Coronary artery (tissue), 2 donors: ENCODE data around the gene DUSP10.

Source experiments
- DNase-seq: peaks from one replicate; pipeline ENCODE4 v3.0.0-alpha.2; 2017; ENCODE audit warnings: low spot score
- H3K27ac ChIP-seq, 2 donors: fragments of 200-600 bp; sonication (generic); one replicate each; pipeline ENCODE4 v1.5.1; 2016 to 2019
- H3K4me3 ChIP-seq: fragments of 200-600 bp; sonication (generic); 2 replicates; pipeline ENCODE4 v1.5.1; 2016; ENCODE audit warnings: mild to moderate bottlenecking, moderate library complexity
- CTCF ChIP-seq: fragments of 200-600 bp; sonication (generic); IDR thresholded peaks from one replicate; pipeline ENCODE4 v1.5.1; 2019; ENCODE audit warnings: antibody characterized with exemption

DUSP10 gene

DNA sequence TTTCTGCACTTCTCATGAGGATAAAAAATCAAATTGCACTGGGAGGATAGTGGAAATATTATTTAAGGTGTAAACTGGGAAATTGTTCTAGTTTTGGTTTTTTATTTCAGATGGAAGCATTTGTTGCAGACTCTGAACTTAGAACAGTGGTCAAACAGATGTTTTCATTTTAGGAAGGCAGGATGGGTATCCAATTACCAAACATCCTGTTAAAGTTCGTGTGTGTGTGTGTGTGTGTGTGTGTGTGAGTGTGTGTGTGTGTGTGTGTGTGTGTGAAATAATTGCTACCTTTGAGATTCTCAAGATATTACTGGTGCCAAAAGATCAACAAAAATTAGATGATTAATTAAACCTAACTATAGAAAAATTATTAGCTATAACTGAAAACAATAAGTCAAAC lies 24.3 kb upstream of the DUSP10 start:
- Histone ChIP-seq H3K27ac (no peak overlapping the region), H3K4me3 (no peak overlapping the region)
- TF ChIP-seq CTCF = no peak
- DNase-seq = no peak

DNA sequence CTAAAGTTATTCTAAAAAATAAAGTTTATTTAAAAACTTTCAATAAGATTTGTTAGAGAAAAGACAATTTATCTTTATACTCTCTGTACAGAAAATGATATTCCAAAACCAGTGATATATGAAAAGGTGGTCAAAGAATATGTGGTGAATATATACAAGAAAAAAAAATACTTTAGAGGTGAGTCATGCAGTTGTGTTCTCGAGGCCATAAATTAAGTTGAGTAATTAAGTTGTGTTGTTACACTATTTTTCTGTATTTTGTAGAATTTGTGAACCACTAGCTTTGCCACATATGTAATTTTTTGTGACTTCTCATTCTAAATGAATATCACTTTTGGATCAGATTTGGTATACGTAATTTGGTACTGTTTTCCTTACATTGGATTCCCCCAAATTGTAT lies 23.6 kb upstream of the DUSP10 start:
- H3K27ac ChIP-seq = no peak overlapping the region
- no peak for DNase-seq
- H3K4me3 ChIP-seq = no peak overlapping the region
- TF ChIP-seq CTCF = no peak

DNA sequence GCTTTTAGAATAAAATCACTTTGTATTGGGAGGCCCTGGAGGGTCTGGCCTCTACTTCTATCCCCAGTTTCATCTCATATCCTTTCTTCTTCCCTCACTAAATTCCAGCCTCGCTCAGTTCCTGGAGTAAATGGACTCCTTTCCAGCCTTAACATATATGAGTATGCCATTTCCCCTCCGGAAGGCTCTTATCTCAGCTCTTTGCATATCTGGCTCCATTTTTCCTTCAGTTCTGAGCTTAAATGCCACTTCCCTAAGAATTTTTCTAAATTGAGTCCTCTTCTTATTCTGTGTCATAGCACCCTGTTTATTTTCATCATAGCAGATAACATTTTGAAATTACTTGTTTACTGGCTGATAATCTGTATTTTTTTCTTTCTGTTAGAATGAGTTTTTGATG lies 20.2 kb upstream of the DUSP10 start:
- Histone ChIP-seq H3K27ac (no peak overlapping the region), H3K4me3 (no peak overlapping the region)
- DNase-seq = no peak
- TF ChIP-seq CTCF = no peak

- H3K4me3 ChIP-seq = no peak overlapping the region
- DNase-seq = no peak
- no peak for TF ChIP-seq CTCF
- no peak overlapping the region for H3K27ac ChIP-seq
Measured at GRCh38 chr1:221761354-221762002, 19.6 kb upstream of the DUSP10 start.

DNA sequence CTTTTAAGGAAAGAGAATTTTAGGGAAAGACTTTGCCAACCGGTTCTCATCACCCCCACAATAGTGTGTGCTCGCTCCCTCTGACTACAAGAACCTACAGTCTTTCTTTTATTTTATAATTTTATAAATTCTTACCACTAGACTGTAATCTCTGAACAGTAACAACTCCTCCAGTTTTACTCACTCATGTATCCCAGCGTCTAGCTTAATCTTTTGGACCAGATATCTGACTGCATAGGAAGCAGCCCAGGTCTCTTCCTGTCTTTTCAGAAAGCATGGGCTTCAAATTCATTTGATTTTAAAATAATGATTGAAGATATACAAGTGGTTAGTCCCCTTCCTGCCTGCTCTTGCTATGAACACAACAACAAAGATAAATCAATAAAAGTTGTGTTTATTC lies 19.0 kb upstream of the DUSP10 start:
- H3K4me3 ChIP-seq = no peak overlapping the region
- no peak for DNase-seq
- no peak overlapping the region for H3K27ac ChIP-seq
- no peak for TF ChIP-seq CTCF

DNA sequence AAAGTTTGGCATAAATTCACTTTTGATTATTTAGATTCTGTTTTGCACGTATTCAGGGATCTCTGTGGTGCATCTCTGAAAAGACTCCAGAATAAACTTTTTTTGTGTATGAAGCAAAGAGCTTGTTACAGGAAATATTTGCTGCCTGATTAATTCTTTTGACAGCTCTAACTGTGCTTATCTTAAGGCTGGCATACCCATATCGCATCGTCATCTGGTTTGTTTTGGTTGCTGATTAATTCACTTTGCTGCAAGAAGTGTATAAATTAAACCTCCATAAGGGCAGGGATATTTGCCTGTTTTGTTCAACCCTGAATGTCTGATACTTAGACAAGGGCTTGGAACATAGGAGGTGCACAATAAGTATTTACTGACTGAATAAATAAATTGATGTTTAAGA lies 17.5 kb upstream of the DUSP10 start:
- TF ChIP-seq CTCF = no peak
- Histone ChIP-seq H3K27ac (no peak overlapping the region), H3K4me3 (no peak overlapping the region)
- no peak for DNase-seq

- no peak for TF ChIP-seq CTCF
- no peak for DNase-seq
- no peak overlapping the region for H3K27ac ChIP-seq
Measured at GRCh38 chr1:221758455-221758854, 16.6 kb upstream of the DUSP10 start.

More at GRCh38 chr1:221758455-221758854, 16.6 kb upstream of the DUSP10 start:
- H3K4me3 ChIP-seq = no peak overlapping the region
